B cell (primary cell): ENCODE results near the gene SORT1. TPM values are rescaled to one million over a fixed set of nuclear protein-coding genes. Genes with fewer than 3 reads are reported as not detected.

Experiments used
- ATAC-seq: fragments of 200-7000 bp; cut with Tn5 transposase; one replicate; pipeline ENCODE4 v1.10.0; 2021; ENCODE audit warnings: low read depth, mild to moderate bottlenecking, moderate number of reproducible peaks, moderate library complexity
- CTCF ChIA-PET: fragments of 350-600 bp; sonication (Branson Sonifier 250); formaldehyde crosslinking; loops from one replicate; lab custom pipeline; 2021; ENCODE audit warnings: antibody characterized with exemption, inconsistent platforms; lab: Charles Lee
- POLR2A ChIA-PET: fragments of 350-600 bp; sonication (Branson Sonifier 250); formaldehyde crosslinking; loops from one replicate; lab custom pipeline; 2021; ENCODE audit warnings: antibody characterized with exemption; lab: Charles Lee
- DNase-seq: peaks from one replicate; pipeline ENCODE4 v3.0.0; 2013
- H2AFZ ChIP-seq: 2 replicates; pipeline ENCODE4 v1.6.1; 2012; ENCODE audit warnings: mild to moderate bottlenecking, low read depth, low read length; ENCODE audit not compliant: insufficient read depth, poor library complexity, severe bottlenecking
- H3K27ac ChIP-seq, 2 donors: 1 replicate in 1 of 2; 2 replicates in 1 of 2; pipeline ENCODE4 v1.5.1; 2012 to 2013; ENCODE audit warnings: low read length in 2 of 2, mild to moderate bottlenecking in 2 of 2, moderate library complexity in 1 of 2
- H3K27me3 ChIP-seq, 4 experiments: fragments of 200-600 bp in 1 of 4; sonication (generic) in 1 of 4; replicated peaks in 1 of 4; 1 replicate in 2 of 4; 2 replicates in 2 of 4; pipeline versions ENCODE4 v1.6.1 to v1.7.0; 2013 to 2016; ENCODE audit warnings: low read length in 3 of 4, mild to moderate bottlenecking in 2 of 4, mixed read lengths in 1 of 4, moderate library complexity in 1 of 4; ENCODE audit not compliant: insufficient read depth in 4 of 4, control insufficient read depth in 3 of 4; ENCODE audit errors: control extremely low read depth in 1 of 4
- H3K36me3 ChIP-seq, 2 experiments: replicated peaks in 1 of 2; 1 replicate in 1 of 2; 2 replicates in 1 of 2; pipeline versions ENCODE4 v1.6.1 to v1.7.1; 2013; ENCODE audit warnings: low read length in 1 of 2; ENCODE audit not compliant: insufficient read depth in 2 of 2, control insufficient read depth in 1 of 2; ENCODE audit errors: control extremely low read depth in 1 of 2, extremely low read depth in 1 of 2
- H3K4me1 ChIP-seq, 2 donors: fragments of 200-600 bp in 1 of 2; sonication (generic) in 1 of 2; 1 replicate in 1 of 2; 2 replicates in 1 of 2; pipeline versions ENCODE4 v1.5.1 to v1.6.1; 2013 to 2017; ENCODE audit warnings: low read length in 2 of 2; ENCODE audit not compliant: control insufficient read depth in 2 of 2, insufficient read depth in 2 of 2
- H3K4me2 ChIP-seq: replicated peaks from 2 replicates; pipeline ENCODE3; 2012; ENCODE audit warnings: mild to moderate bottlenecking, low read depth, low read length; ENCODE audit not compliant: poor library complexity, severe bottlenecking
- H3K4me3 ChIP-seq, 5 experiments: fragments of 200-600 bp in 1 of 5; sonication (generic) in 1 of 5; 1 replicate in 3 of 5; 2 replicates in 2 of 5; pipeline versions ENCODE4 v1.5.1 to v1.7.0; 2011 to 2016; ENCODE audit warnings: low read length in 4 of 5, mild to moderate bottlenecking in 4 of 5, low read depth in 2 of 5, control low read depth in 1 of 5, moderate library complexity in 1 of 5; ENCODE audit not compliant: insufficient read depth in 1 of 5; ENCODE audit errors: control extremely low read depth in 1 of 5, extremely low read depth in 1 of 5
- H3K79me2 ChIP-seq: fragments of 200-600 bp; sonication (generic); one replicate; pipeline ENCODE4 v1.6.0; 2016; ENCODE audit warnings: low read length; ENCODE audit not compliant: control insufficient read depth, insufficient read depth
- H3K9ac ChIP-seq: fragments of 200-600 bp; sonication (generic); 2 replicates; pipeline ENCODE4 v1.6.1; 2017; ENCODE audit warnings: mild to moderate bottlenecking, low read length, moderate library complexity
- H3K9me3 ChIP-seq, 3 donors: one replicate each; pipeline versions ENCODE4 v1.6.1 to v1.7.1; 2013; ENCODE audit warnings: low read length in 2 of 3; ENCODE audit not compliant: control insufficient read depth in 2 of 3, insufficient read depth in 1 of 3; ENCODE audit errors: control extremely low read depth in 1 of 3
- H4K20me1 ChIP-seq: 2 replicates; pipeline ENCODE4 v1.6.0; 2012; ENCODE audit warnings: mild to moderate bottlenecking, low read length; ENCODE audit not compliant: insufficient read depth, control insufficient read depth, poor library complexity, severe bottlenecking
- H3K27ac Mint-ChIP-seq: one replicate; pipeline ENCODE4 v1.8.0; 2021; ENCODE audit warnings: mixed read lengths
- H3K27me3 Mint-ChIP-seq: one replicate; pipeline ENCODE4 v1.8.0; 2021; ENCODE audit warnings: mixed read lengths
- H3K4me1 Mint-ChIP-seq: one replicate; pipeline ENCODE4 v1.8.0; 2021; ENCODE audit warnings: mixed read lengths
- H3K4me3 Mint-ChIP-seq: one replicate; pipeline ENCODE4 v1.8.0; 2021; ENCODE audit warnings: mixed read lengths
- H3K9me3 Mint-ChIP-seq: one replicate; pipeline ENCODE4 v1.8.0; 2022; ENCODE audit warnings: mixed read lengths; ENCODE audit not compliant: insufficient read depth
- CTCF ChIP-seq: fragments of 200-600 bp; IDR thresholded peaks from one replicate; pipeline ENCODE4 v1.8.0; 2022; ENCODE audit warnings: antibody characterized with exemption, mild to moderate bottlenecking
- EZH2 ChIP-seq: IDR thresholded peaks from 2 replicates; pipeline ENCODE4 v1.6.1; 2012; ENCODE audit warnings: borderline replicate concordance, low read depth, mild to moderate bottlenecking, moderate library complexity, low read length; ENCODE audit not compliant: insufficient read depth, poor library complexity, severe bottlenecking
- WGBS: methylation state at CpG from one replicate; pipeline ENCODE4 v1.1.5; 2013; ENCODE audit warnings: missing lambda C conversion rate; ENCODE audit not compliant: insufficient coverage; 5-methylcytosine and 5-hydroxymethylcytosine counted together
- intact Hi-C: fragments of 100-400 bp; cut with micrococcal nuclease; formaldehyde crosslinking; loops from one replicate; pipeline ENCODE4 v1.10.0; 2022
- polyA plus RNA-seq: library from polyadenylated mRNA; depleted of rRNA; stranded (reverse); fragments of >200 nt; gene quantifications from 2 replicates; pipeline ENCODE4 v1.2.3, GENCODE V29; 2012
- total RNA-seq, 2 donors: library from RNA; stranded (reverse); fragments of 120-200 nt in 1 of 2; gene quantifications; 1 replicate in 1 of 2; 2 replicates in 1 of 2; pipeline versions ENCODE4 v1.2.3 to v1.2.4, GENCODE V29; 2013 to 2022

The SORT1 gene
- total and polyA plus RNA-seq, 2 donors (not counting 1 experiment from before 2014, with no cell fraction given) = 0.13 to 0.25 TPM

- ChIA-PET POLR2A (interaction anchor here (0.6 kb wide), 1 partner anchor 1596 kb away, joined by 5 read pairs; no protein-coding TSS in a partner anchor), CTCF (interaction anchor here (8.1 kb wide), 1 partner anchor 139 kb away, joined by 73 read pairs; no protein-coding TSS in a partner anchor)
- Histone ChIP-seq H3K27ac (no peak overlapping the region), H3K79me2 (no peaks in the 10 kb centered on the region), H3K9ac (no peak overlapping the region), H3K4me3 (no peak overlapping the region), H3K4me1 (peaks cover 0 to 3% of the 10 kb centered on the region in 2 donors), H2AFZ (no peak overlapping the region), H3K4me2 (no peak overlapping the region), H3K27me3 (peaks cover 0 to 4% (median 0%) of the 10 kb centered on the region in 4 experiments), H3K9me3 (no peaks in the 10 kb centered on the region), H3K36me3 (no peaks in the 10 kb centered on the region), H4K20me1 (no peaks in the 10 kb centered on the region)
- ATAC-seq (no peak), DNase-seq (no peak)
- Mint-ChIP-seq H3K27me3 (peaks cover 4% of the 10 kb centered on the region), H3K4me1 (peaks cover 4% of the 10 kb centered on the region), H3K9me3 (no peaks in the 10 kb centered on the region), H3K4me3 (no peak overlapping the region), H3K27ac (no peak overlapping the region)
- 96% methylated on average over 6 of the region's 6 CpGs for WGBS
- TF ChIP-seq EZH2 (no peak), CTCF (no peak)
- intact Hi-C loops = no loop called here
These were observed 136.1 kb downstream of the SORT1 start for GRCh38 chr1:109261578-109261977.

GRCh38 chr1:109261006-109261405 is 136.7 kb downstream of the SORT1 start:
- H3K9ac ChIP-seq = no peak overlapping the region
- no peaks in the 10 kb centered on the region for H3K79me2 ChIP-seq
- H3K36me3 ChIP-seq = no peaks in the 10 kb centered on the region
- Mint-ChIP-seq H3K27me3 (peaks cover 6% of the 10 kb centered on the region), H3K4me3 (no peak overlapping the region), H3K4me1 (peaks cover 4% of the 10 kb centered on the region), H3K27ac (no peak overlapping the region), H3K9me3 (no peaks in the 10 kb centered on the region)
- H3K27ac ChIP-seq = no peak overlapping the region
- ATAC-seq (no peak), DNase-seq (no peak)
- POLR2A ChIA-PET = no interaction called here
- CTCF ChIA-PET = interaction anchor here (8.1 kb wide), 1 partner anchor 139 kb away, joined by 73 read pairs; no protein-coding TSS in a partner anchor
- H3K9me3 ChIP-seq = no peaks in the 10 kb centered on the region
- no peak for TF ChIP-seq CTCF
- TF ChIP-seq EZH2 = no peak
- H4K20me1 ChIP-seq = no peaks in the 10 kb centered on the region
- WGBS = 93% methylated on average over 16 of the region's 16 CpGs
- no peak overlapping the region for H3K4me2 ChIP-seq
- no peak overlapping the region for H3K4me3 ChIP-seq
- H3K27me3 ChIP-seq = peaks cover 0 to 4% (median 0%) of the 10 kb centered on the region in 4 experiments
- H3K4me1 ChIP-seq = peaks cover 0 to 3% of the 10 kb centered on the region in 2 donors
- H2AFZ ChIP-seq = no peak overlapping the region
- intact Hi-C loops = no loop called here
